ENCODE measurements around the gene CROCC2.

DNA sequence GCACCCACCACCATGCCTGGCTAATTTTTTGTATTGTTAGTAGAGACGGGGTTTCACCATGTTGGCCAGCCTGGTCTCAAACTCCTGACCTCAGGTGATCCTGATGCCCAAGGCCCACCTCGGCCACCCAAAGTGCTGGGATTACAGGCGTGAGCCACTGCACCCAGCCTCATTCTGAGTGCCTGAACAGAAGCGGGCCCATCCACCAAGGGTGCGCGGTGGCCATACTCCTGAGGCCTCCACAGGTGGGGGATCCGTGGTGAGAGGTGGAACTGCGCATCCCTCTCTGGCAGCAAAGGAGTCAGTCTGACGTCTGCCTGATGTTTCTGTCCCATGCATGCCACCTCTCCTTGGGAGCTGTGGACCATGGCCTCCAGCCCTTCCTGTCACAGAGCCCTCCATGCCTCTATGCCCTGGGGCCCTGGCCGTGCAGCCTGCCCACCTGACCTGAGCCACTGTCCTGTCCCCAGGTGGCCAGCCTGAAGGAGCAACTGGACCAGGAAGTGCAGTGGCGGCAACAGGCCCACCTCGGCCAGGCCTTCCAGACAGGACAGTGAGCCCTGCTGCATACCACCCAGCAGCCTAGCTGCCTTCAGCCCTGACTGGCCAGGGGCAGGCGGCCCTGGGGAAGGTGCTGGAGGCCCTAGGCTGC lies 84.7 kb downstream of the CROCC2 start:
- TF ChIP-seq, protein P1, sequence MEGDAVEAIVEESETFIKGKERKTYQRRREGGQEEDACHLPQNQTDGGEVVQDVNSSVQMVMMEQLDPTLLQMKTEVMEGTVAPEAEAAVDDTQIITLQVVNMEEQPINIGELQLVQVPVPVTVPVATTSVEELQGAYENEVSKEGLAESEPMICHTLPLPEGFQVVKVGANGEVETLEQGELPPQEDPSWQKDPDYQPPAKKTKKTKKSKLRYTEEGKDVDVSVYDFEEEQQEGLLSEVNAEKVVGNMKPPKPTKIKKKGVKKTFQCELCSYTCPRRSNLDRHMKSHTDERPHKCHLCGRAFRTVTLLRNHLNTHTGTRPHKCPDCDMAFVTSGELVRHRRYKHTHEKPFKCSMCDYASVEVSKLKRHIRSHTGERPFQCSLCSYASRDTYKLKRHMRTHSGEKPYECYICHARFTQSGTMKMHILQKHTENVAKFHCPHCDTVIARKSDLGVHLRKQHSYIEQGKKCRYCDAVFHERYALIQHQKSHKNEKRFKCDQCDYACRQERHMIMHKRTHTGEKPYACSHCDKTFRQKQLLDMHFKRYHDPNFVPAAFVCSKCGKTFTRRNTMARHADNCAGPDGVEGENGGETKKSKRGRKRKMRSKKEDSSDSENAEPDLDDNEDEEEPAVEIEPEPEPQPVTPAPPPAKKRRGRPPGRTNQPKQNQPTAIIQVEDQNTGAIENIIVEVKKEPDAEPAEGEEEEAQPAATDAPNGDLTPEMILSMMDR (IDR thresholded peaks at IDR 0.05 in 4 of 5, conservative IDR thresholded peaks at IDR 0.05 in 1 of 5) = no peak
- TF ChIP-seq POLR2A (IDR thresholded peaks at IDR 0.05) = no peak
